Testis (tissue), 3 donors: ENCODE results near the gene RIMBP2. TPM values are rescaled to one million over a fixed set of nuclear protein-coding genes. Genes with fewer than 3 reads are reported as not detected.

Experiments
- DNase-seq: peaks from one replicate; pipeline ENCODE4 v3.0.0-alpha.2; 2019
- H3K27ac ChIP-seq, 2 donors: fragments of 200-600 bp; sonication (generic); one replicate each; pipeline ENCODE4 v1.5.1; 2019
- H3K27me3 ChIP-seq: fragments of 200-600 bp; sonication (generic); one replicate; pipeline ENCODE4 v1.5.1; 2019
- H3K36me3 ChIP-seq: fragments of 200-600 bp; sonication (generic); one replicate; pipeline ENCODE4 v1.5.1; 2017; ENCODE audit warnings: low read depth; ENCODE audit errors: missing control alignments
- H3K4me1 ChIP-seq: fragments of 200-600 bp; sonication (generic); one replicate; pipeline ENCODE4 v1.5.1; 2019
- H3K4me3 ChIP-seq, 2 donors: fragments of 200-600 bp; sonication (generic); one replicate each; pipeline ENCODE4 v1.5.1; 2017 to 2019
- H3K9me3 ChIP-seq: fragments of 200-600 bp; sonication (generic); one replicate; pipeline ENCODE4 v1.5.1; 2017
- POLR2A ChIP-seq: fragments of 450-650 bp; IDR thresholded peaks from one replicate; pipeline ENCODE4 v1.6.1; 2017; ENCODE audit warnings: antibody characterized with exemption, mild to moderate bottlenecking, moderate library complexity
- WGBS, 2 donors: methylation state at CpG; one replicate each; pipeline ENCODE4 v1.1.5; 2018; 5-methylcytosine and 5-hydroxymethylcytosine counted together
- intact Hi-C: fragments of 100-400 bp; cut with DNase I; formaldehyde crosslinking; loops from one replicate; pipeline ENCODE4 v1.15.1; 2023; ENCODE audit warnings: low total_unique reads
- polyA plus RNA-seq: library from polyadenylated mRNA; stranded (reverse); fragments of 350-450 nt; fragmentation: Illumina TruSeq; extraction: RNeasy Lipid Tissue Mini Kit (QIAGEN cat#74804); gene quantifications from one replicate; pipeline ENCODE4 v1.2.3, GENCODE V29; 2014; ENCODE audit warnings: low read depth, low replicate concordance; ENCODE audit not compliant: insufficient read depth
- total RNA-seq, 2 donors: library from RNA; depleted of rRNA; stranded (reverse); fragments of >200 nt; gene quantifications; one replicate each; pipeline ENCODE4 v1.2.3, GENCODE V29; 2016
- TF ChIP-seq, protein P1 (sequence below), 3 experiments: fragments of 450-650 bp in 2 of 3; fragments of 200-600 bp in 1 of 3; sonication (generic) in 1 of 3; IDR thresholded peaks; one replicate each; pipeline ENCODE4 v1.5.1; 2016 to 2019; ENCODE audit warnings: antibody characterized with exemption in 3 of 3, mild to moderate bottlenecking in 2 of 3, moderate library complexity in 1 of 3

Gene RIMBP2
- total and polyA plus RNA-seq, 3 donors from 2014 or later: 8.0 to 10.0 (median 8.7) TPM

GRCh38 chr12:130422676-130423075 is 293.4 kb downstream of the RIMBP2 start:
- no peaks in the 10 kb centered on the region for H3K36me3 ChIP-seq
- no peaks in the 10 kb centered on the region for H3K27me3 ChIP-seq
- H3K4me3 ChIP-seq: no peak overlapping the region
- intact Hi-C loops: no loop called here
- DNase-seq: no peak
- H3K9me3 ChIP-seq: no peaks in the 10 kb centered on the region
- H3K27ac ChIP-seq: no peak overlapping the region
- no peaks in the 10 kb centered on the region for H3K4me1 ChIP-seq
- 89 to 97% methylated on average over 8 of the region's 8 CpGs for WGBS, 2 donors
- TF ChIP-seq POLR2A: no peak
- TF ChIP-seq, protein P1, sequence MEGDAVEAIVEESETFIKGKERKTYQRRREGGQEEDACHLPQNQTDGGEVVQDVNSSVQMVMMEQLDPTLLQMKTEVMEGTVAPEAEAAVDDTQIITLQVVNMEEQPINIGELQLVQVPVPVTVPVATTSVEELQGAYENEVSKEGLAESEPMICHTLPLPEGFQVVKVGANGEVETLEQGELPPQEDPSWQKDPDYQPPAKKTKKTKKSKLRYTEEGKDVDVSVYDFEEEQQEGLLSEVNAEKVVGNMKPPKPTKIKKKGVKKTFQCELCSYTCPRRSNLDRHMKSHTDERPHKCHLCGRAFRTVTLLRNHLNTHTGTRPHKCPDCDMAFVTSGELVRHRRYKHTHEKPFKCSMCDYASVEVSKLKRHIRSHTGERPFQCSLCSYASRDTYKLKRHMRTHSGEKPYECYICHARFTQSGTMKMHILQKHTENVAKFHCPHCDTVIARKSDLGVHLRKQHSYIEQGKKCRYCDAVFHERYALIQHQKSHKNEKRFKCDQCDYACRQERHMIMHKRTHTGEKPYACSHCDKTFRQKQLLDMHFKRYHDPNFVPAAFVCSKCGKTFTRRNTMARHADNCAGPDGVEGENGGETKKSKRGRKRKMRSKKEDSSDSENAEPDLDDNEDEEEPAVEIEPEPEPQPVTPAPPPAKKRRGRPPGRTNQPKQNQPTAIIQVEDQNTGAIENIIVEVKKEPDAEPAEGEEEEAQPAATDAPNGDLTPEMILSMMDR (IDR thresholded peaks at IDR 0.05): no peak

GRCh38 chr12:130421896-130422295 is 294.2 kb downstream of the RIMBP2 start:
- H3K9me3 ChIP-seq: no peaks in the 10 kb centered on the region
- H3K36me3 ChIP-seq: no peaks in the 10 kb centered on the region
- no peak for TF ChIP-seq POLR2A
- TF ChIP-seq, protein P1 (IDR thresholded peaks at IDR 0.05): no peak
- H3K4me3 ChIP-seq: no peak overlapping the region
- intact Hi-C loops: no loop called here
- H3K27ac ChIP-seq: no peak overlapping the region
- no peaks in the 10 kb centered on the region for H3K4me1 ChIP-seq
- no peaks in the 10 kb centered on the region for H3K27me3 ChIP-seq
- DNase-seq: no peak
- WGBS, 2 donors: 84 to 87% methylated on average over 6 of the region's 6 CpGs

- Histone ChIP-seq H3K4me1 (no peaks in the 10 kb centered on the region), H3K9me3 (no peaks in the 10 kb centered on the region), H3K4me3 (no peak overlapping the region), H3K36me3 (no peaks in the 10 kb centered on the region), H3K27me3 (no peaks in the 10 kb centered on the region), H3K27ac (no peak overlapping the region)
- no peak for DNase-seq
- intact Hi-C loops: no loop called here
- TF ChIP-seq, protein P1 (IDR thresholded peaks at IDR 0.05): no peak
- no peak for TF ChIP-seq POLR2A
- WGBS, 2 donors: 68 to 78% methylated on average over 4 of the region's 4 CpGs
Observed at GRCh38 chr12:130420071-130420470, 296.0 kb downstream of the RIMBP2 start.

- intact Hi-C loops: no loop called here
- DNase-seq: no peak
- Histone ChIP-seq H3K9me3 (no peaks in the 10 kb centered on the region), H3K27me3 (no peaks in the 10 kb centered on the region), H3K4me1 (no peaks in the 10 kb centered on the region), H3K36me3 (no peaks in the 10 kb centered on the region), H3K4me3 (no peak overlapping the region), H3K27ac (no peak overlapping the region)
- 72 to 73% methylated on average over 6 of the region's 6 CpGs for WGBS, 2 donors
- TF ChIP-seq, protein P1 (IDR thresholded peaks at IDR 0.05): no peak
- TF ChIP-seq POLR2A: no peak
Observed at GRCh38 chr12:130419116-130419515, 297.0 kb downstream of the RIMBP2 start.

GRCh38 chr12:130418251-130418650 is 297.8 kb downstream of the RIMBP2 start:
- Histone ChIP-seq H3K36me3 (no peaks in the 10 kb centered on the region), H3K27ac (no peak overlapping the region), H3K27me3 (no peaks in the 10 kb centered on the region), H3K4me3 (no peak overlapping the region), H3K4me1 (no peaks in the 10 kb centered on the region), H3K9me3 (no peaks in the 10 kb centered on the region)
- intact Hi-C loops: no loop called here
- TF ChIP-seq, protein P1 (IDR thresholded peaks at IDR 0.05): no peak
- TF ChIP-seq POLR2A: no peak
- DNase-seq: no peak
- 89 to 94% methylated on average over 2 to 3 of the region's 3 CpGs for WGBS, 2 donors
